Erythroblast (primary cell): ENCODE data around the gene STK38.
A peak's percentile ranks its signal among the peaks of the same experiment; 100 is the strongest.
"Not testable (repeated sequence)": the region's sequence is repeated elsewhere in the genome, so short reads cannot be mapped to it uniquely, and the experiment has no call there.

Experiments used
- DNase-seq, 2 experiments: peaks; one replicate each; lab custom pipeline; 2025; lab: John Stamatoyannopoulos, UW
- GATA1 ChIP-seq: IDR thresholded peaks from 2 replicates; pipeline ENCODE4 v1.6.1; 2011; ENCODE audit warnings: low read depth, mild to moderate bottlenecking, control low read depth, low read length, moderate library complexity
- POLR2A ChIP-seq: IDR thresholded peaks from 2 replicates; pipeline ENCODE4 v1.6.1; 2011; ENCODE audit warnings: mild to moderate bottlenecking, low read length

The STK38 gene

DNA sequence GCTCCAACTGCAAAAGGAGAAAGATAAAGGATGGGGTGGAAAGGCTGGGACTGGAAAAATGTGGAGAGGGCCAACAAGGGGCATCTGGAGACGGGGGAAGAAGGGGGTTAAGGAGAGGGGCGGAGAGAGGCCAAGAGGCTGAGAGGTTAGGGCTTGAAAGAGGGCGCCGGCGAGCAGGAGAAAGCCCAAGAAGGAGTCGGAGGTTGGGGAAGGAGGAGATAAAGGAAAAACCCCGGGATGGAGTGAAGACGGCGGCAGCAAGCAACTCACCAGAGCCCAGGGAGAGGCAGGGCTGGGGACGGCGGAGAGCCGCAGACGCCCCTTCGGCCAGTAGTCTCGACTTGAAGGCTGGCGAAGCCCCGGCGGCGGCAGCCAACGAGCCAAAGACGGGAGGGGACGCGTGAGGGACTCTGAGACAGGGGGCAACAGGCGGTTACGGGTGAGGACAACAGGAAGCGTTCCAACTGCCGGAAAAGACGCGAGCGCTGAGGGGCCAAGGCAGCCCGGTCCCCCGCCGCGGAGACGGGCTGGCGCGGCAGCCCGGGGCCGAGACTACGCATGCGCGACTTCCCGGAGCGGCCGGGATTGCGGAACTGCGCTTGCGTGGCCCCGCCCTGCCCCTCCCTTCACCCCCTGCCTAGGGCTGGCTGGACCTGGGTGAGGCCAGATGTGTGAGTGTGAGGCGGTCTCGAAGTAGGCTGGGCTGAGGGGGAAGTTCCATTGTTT lies at the start of gene STK38:
Gene STK38, minus strand, starts transcription at position 560 of the 726 bp plus-strand sequence. CDS start 7,277 bp downstream, outside the sequence.
- DNase-seq, result peak; percentile 90 to 94
- TF ChIP-seq POLR2A (peak; percentile 89), GATA1 (no peak)

DNA sequence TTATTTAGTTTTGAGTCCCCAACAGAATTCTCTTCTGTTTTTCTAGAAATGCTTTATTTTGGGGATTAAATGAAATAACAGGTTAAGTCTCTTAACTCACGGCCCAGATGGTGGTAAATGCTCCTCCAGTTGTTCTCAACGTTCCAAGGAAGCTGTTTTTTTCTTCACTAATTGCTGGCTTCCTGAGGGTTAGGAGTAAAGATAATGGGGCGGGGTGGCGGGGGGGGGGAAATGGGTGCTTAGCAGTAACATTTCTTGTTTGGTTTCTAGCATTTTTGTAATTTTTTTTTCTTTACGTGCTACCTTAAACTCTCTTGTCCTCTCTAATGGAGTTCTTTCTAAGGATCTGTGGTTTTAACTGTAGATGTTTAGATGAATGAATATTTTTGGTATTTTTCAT lies 49.1 kb upstream of the STK38 start:
- DNase-seq, result peak; percentile 38 to 62

GRCh38 chr6:36594816-36595643 lies 47.8 kb upstream of the STK38 start:
- TF ChIP-seq POLR2A, result no peak
- TF ChIP-seq GATA1, result no peak
- DNase-seq, result peak; percentile 73 to 85

More for the DNA sequence above, 49.1 kb upstream of the STK38 start:
- TF ChIP-seq GATA1 (no peak), POLR2A (no peak)

DNA sequence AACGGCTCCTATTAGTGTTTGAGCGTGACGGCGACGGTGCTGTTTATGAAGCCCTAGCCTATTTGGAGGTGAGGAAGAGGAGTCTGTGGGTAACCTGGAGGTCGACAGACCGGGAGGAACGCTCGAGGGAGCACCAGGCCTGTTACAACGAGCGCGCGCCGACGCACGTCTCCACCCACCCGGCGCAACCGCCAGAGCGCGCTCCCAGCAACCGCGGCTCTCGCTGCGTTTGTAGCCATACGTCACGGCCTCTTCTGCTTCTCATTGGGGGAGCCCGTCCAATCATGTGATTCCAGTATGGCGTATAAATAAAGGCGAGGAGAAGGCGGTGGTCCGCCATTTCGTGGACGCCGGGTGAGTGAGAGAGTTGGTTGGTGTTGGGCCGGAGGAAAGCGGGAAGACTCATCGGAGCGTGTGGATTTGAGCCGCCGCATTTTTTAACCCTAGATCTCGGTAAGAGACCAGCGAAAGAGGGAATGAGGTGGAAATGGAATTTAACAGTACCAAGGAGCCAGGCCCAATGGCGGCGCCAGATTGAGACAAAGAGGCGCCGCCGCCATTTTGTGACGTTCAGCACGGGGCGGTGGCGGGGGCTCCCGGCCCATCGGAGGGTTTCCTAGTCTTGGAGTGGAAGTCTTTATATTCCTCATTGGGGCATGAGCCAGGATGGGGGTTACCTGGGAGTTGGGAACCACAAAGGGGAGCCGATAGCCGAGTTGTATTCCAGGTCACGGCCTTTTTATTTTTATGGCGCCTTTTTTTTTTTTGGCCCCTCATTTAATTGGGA lies 46.9 kb upstream of the STK38 start, which contains the start of gene SRSF3:
Gene SRSF3, plus strand, starts transcription at position 334 of the 787 bp plus-strand sequence. CDS start 2,401 bp downstream, outside the sequence.
- peak; percentile 99 for DNase-seq
- no peak for TF ChIP-seq GATA1
- TF ChIP-seq POLR2A, result peak; percentile 100

DNA sequence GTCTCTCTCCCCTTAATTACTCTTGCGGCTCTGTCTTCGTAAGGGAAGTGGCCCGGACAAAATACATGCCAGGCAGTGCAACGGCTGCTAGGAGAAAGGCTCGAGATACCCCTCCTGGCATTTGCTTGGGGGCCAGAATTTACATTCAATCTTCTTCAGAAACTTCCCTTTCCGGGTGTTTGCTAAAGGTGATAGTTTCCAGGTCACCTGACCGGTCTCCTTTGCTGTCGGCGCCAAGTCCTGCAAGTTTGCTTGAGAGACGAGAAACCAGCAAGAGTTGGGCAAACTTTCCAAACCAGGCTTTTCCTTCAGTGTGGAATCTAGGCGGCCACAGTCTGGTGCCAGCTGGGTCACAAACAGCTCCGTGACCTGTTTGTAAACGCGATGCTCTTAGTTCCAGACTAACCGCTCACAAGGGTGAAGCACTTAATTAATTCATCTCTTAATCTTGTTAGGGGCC lies 46.3 kb upstream of the STK38 start:
- no peak for TF ChIP-seq GATA1
- TF ChIP-seq POLR2A, result no peak
- no peak for DNase-seq

GRCh38 chr6:36592221-36592655 lies 45.0 kb upstream of the STK38 start:
- TF ChIP-seq GATA1 (no peak), POLR2A (no peak)
- no peak for DNase-seq

DNA sequence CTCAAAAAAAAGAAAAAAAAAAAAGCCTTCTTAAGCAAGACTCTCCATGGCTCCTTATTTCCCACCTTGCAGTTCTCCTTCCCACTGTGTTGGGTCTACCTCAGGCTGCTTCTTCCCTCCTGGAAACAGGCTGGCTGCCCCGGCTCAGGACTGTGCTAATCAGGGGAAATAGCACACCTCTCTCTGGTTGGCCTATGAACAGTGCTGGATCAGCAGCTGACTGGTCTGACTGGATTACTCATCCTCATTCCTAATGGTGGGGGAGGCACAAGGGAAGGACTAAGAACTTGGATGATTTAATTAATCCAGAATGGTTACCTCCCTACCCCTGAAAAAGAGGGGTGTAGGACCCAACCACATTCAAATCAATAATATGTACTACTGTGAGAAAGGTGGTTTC lies 43.0 kb upstream of the STK38 start:
- TF ChIP-seq POLR2A (no peak), GATA1 (no peak)
- DNase-seq, result no peak

- DNase-seq, result not testable (repeated sequence)
These were observed 41.7 kb upstream of the STK38 start for GRCh38 chr6:36589025-36589400.

DNA sequence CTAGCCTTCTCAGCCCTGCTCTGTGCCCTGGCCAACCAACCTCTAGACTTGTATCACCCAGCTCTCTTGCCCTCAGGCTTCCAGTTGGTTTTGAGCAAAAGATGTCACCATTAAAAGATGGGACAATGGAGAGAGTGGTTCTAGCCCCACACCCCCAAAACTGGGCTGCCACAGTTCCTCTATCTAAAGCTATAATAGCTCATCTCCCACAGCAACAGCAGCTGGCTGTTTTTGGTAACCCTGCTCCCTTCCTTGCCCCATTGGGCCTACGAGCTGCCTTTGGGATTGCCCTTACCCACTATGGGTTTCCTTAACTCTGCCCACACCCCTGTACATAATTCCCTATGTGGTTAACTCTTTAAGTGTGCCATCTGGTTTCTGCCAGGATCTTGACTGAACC lies 39.3 kb upstream of the STK38 start:
- no peak for TF ChIP-seq GATA1
- TF ChIP-seq POLR2A, result no peak
- DNase-seq, result no peak

GRCh38 chr6:36581716-36582115 lies 34.4 kb upstream of the STK38 start:
- TF ChIP-seq GATA1, result no peak
- no peak for TF ChIP-seq POLR2A
- no peak for DNase-seq

DNA sequence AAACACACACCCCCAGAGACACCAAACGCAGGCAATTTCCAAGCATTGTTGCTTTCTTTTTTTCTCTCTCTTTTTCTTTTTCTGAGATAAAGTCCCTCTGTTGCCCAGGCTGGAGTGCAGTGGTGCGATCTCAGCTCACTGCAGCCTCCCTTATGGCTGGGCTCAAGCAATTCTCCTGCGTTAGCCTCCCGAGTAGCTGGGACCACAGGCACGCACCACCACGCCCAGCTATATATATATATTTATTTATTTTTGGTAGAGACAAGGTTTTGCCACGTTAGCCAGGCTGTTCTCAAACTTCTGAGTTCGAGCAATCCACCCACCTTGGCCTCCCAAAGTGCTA lies 32.9 kb upstream of the STK38 start:
- no peak for TF ChIP-seq GATA1
- no peak for TF ChIP-seq POLR2A
- DNase-seq, result no peak

- no peak for TF ChIP-seq GATA1
- no peak for TF ChIP-seq POLR2A
- DNase-seq, result peak; percentile 62 to 74
These were observed 31.2 kb upstream of the STK38 start for GRCh38 chr6:36578431-36578830.

- TF ChIP-seq GATA1 (no peak), POLR2A (no peak)
- DNase-seq, result no peak
These were observed 30.8 kb upstream of the STK38 start for GRCh38 chr6:36578030-36578429.
